AG08395 (cell line): ENCODE data around the gene TXNRD2.
"Not testable (repeated sequence)": the region's sequence is repeated elsewhere in the genome, so short reads cannot be mapped to it uniquely, and the experiment has no call there.

Experiments used
- DNase-seq: peaks from one replicate; pipeline ENCODE4 v3.0.0; 2012; ENCODE audit warnings: mixed read lengths, low spot score

TXNRD2 gene

GRCh38 chr22:19948057-19948760 lies 6.6 kb upstream of the TXNRD2 start:
- DNase-seq: no peak

- peak; percentile 69 for DNase-seq
Observed at GRCh38 chr22:19943082-19944026, 1.7 kb upstream of the TXNRD2 start.

GRCh38 chr22:19942157-19943081 lies 801 bp upstream of the TXNRD2 start:
- DNase-seq: peak; percentile 77

- DNase-seq: peak; percentile 24
Observed at GRCh38 chr22:19940536-19941364, 868 bp downstream of the TXNRD2 start.

- no peak for DNase-seq
Observed at GRCh38 chr22:19937616-19938473, 3.8 kb downstream of the TXNRD2 start.

GRCh38 chr22:19936513-19936912 lies 5.1 kb downstream of the TXNRD2 start:
- no peak for DNase-seq

GRCh38 chr22:19935123-19935718 lies 6.4 kb downstream of the TXNRD2 start:
- not testable (repeated sequence) for DNase-seq

GRCh38 chr22:19933341-19934241 lies 8.0 kb downstream of the TXNRD2 start:
- no peak for DNase-seq

- no peak for DNase-seq
Observed at GRCh38 chr22:19932367-19933206, 9.0 kb downstream of the TXNRD2 start.

- DNase-seq: no peak
Observed at GRCh38 chr22:19931514-19931913, 10.1 kb downstream of the TXNRD2 start.

- no peak for DNase-seq
Observed at GRCh38 chr22:19930551-19931486, 10.8 kb downstream of the TXNRD2 start.

GRCh38 chr22:19929586-19930550 lies 11.8 kb downstream of the TXNRD2 start:
- no peak for DNase-seq

- DNase-seq: no peak
Observed at GRCh38 chr22:19928207-19928606, 13.4 kb downstream of the TXNRD2 start.

GRCh38 chr22:19927696-19928095 lies 13.9 kb downstream of the TXNRD2 start:
- no peak for DNase-seq

GRCh38 chr22:19926028-19926427 lies 15.6 kb downstream of the TXNRD2 start:
- DNase-seq: not testable (repeated sequence)
